OCI-LY1 (cell line): Measurements from ENCODE around the gene PARD6A.

ENCODE experiments used
- EZH2 ChIP-seq: fragments of 200-600 bp; sonication (generic), shearing (Covaris generic); IDR thresholded peaks from 2 replicates; pipeline ENCODE4 v1.8.0; 2017; ENCODE audit warnings: borderline replicate concordance, mixed run types, mild to moderate bottlenecking, antibody characterized with exemption, low read length, moderate library complexity, mixed read lengths
- TF ChIP-seq, protein P1 (sequence below): fragments of 200-600 bp; sonication (generic), shearing (Covaris generic); IDR thresholded peaks from 2 replicates; pipeline ENCODE4 v1.5.1; 2017; ENCODE audit warnings: mild to moderate bottlenecking, antibody characterized with exemption, low read length, moderate library complexity, mixed read lengths

DNA sequence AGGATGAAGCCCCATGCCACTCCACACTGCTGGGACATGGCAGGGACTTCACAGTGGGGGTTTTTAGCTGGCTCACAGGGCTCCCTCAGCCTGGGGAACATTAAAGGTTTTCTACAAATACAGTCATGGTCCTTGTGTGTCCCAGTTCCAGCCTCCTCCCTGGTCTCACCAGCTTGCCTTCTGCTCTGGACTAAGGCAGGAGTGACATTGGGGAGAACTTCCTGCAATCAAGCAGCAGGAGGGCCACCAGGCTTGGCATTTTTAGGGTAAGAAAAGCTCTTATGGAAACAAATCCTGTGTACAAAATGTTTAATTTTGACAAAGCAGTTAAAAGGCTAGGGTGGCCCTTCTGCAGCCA, 1.9 kb downstream of the PARD6A start:
- TF ChIP-seq, protein P1, sequence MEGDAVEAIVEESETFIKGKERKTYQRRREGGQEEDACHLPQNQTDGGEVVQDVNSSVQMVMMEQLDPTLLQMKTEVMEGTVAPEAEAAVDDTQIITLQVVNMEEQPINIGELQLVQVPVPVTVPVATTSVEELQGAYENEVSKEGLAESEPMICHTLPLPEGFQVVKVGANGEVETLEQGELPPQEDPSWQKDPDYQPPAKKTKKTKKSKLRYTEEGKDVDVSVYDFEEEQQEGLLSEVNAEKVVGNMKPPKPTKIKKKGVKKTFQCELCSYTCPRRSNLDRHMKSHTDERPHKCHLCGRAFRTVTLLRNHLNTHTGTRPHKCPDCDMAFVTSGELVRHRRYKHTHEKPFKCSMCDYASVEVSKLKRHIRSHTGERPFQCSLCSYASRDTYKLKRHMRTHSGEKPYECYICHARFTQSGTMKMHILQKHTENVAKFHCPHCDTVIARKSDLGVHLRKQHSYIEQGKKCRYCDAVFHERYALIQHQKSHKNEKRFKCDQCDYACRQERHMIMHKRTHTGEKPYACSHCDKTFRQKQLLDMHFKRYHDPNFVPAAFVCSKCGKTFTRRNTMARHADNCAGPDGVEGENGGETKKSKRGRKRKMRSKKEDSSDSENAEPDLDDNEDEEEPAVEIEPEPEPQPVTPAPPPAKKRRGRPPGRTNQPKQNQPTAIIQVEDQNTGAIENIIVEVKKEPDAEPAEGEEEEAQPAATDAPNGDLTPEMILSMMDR, result no peak
- no peak for TF ChIP-seq EZH2
